ENCODE data around the gene FRYL.
"Not testable (repeated sequence)": the region's sequence is repeated elsewhere in the genome, so short reads cannot be mapped to it uniquely, and the experiment has no call there.

Gene FRYL

GRCh38 chr4:48693856-48694574, 86.1 kb downstream of the FRYL start:
- DNase-seq, result no peak

GRCh38 chr4:48692897-48693296, 87.2 kb downstream of the FRYL start:
- no peak for DNase-seq

- no peak for DNase-seq
These were observed 88.0 kb downstream of the FRYL start for GRCh38 chr4:48692044-48692443.

GRCh38 chr4:48688953-48689352, 91.1 kb downstream of the FRYL start:
- DNase-seq, result no peak

- DNase-seq, result no peak
These were observed 92.6 kb downstream of the FRYL start for GRCh38 chr4:48687313-48688051.

GRCh38 chr4:48686369-48686768, 93.7 kb downstream of the FRYL start:
- no peak for DNase-seq

- DNase-seq, result no peak
These were observed 96.1 kb downstream of the FRYL start for GRCh38 chr4:48683784-48684666.

GRCh38 chr4:48682870-48683269, 97.2 kb downstream of the FRYL start:
- DNase-seq, result not testable (repeated sequence)

- no peak for DNase-seq
These were observed 98.2 kb downstream of the FRYL start for GRCh38 chr4:48681856-48682255.

GRCh38 chr4:48680848-48681568, 99.1 kb downstream of the FRYL start:
- no peak for DNase-seq

- no peak for DNase-seq
These were observed 106.5 kb downstream of the FRYL start for GRCh38 chr4:48673537-48673936.

- no peak for DNase-seq
These were observed 109.5 kb downstream of the FRYL start for GRCh38 chr4:48670587-48670986.

- peak; percentile 33 for DNase-seq
These were observed 111.0 kb downstream of the FRYL start for GRCh38 chr4:48669086-48669485.

- no peak for DNase-seq
These were observed 111.6 kb downstream of the FRYL start for GRCh38 chr4:48668254-48669017.

GRCh38 chr4:48667148-48667547, 112.9 kb downstream of the FRYL start:
- DNase-seq, result no peak

GRCh38 chr4:48665555-48666186, 114.4 kb downstream of the FRYL start:
- no peak for DNase-seq

GRCh38 chr4:48664938-48665337, 115.1 kb downstream of the FRYL start:
- DNase-seq, result no peak

GRCh38 chr4:48661391-48661790, 118.7 kb downstream of the FRYL start:
- no peak for DNase-seq

- no peak for DNase-seq
These were observed 119.7 kb downstream of the FRYL start for GRCh38 chr4:48660347-48660746.

GRCh38 chr4:48654015-48654664, 125.9 kb downstream of the FRYL start:
- DNase-seq, result no peak
